Stimulated activated CD8-positive, alpha-beta memory T cell treated with anti-CD3 and anti-CD28 coated beads, Interleukin-4, amount 100 ng/mL, for 48 hours (primary cell): ENCODE results near the gene TAF11L2.
"Not testable (repeated sequence)": the region's sequence is repeated elsewhere in the genome, so short reads cannot be mapped to it uniquely, and the experiment has no call there.

Experiments used
- DNase-seq: peaks from one replicate; pipeline ENCODE4 v3.0.0-alpha.2; 2020

The TAF11L2 gene

GRCh38 chr5:17497931-17498330 is at the start of gene TAF11L2:
Gene TAF11L2, plus strand, starts transcription at chr5:17498231.
- not testable (repeated sequence) for DNase-seq

- DNase-seq, result no peak
These were observed 49.2 kb upstream of the TAF11L2 start for GRCh38 chr5:17448877-17449276.

- no peak for DNase-seq
These were observed 45.1 kb upstream of the TAF11L2 start for GRCh38 chr5:17452936-17453335.

- DNase-seq, result no peak
These were observed 42.1 kb upstream of the TAF11L2 start for GRCh38 chr5:17455942-17456341.

- no peak for DNase-seq
These were observed 36.2 kb upstream of the TAF11L2 start for GRCh38 chr5:17461793-17462192.

- no peak for DNase-seq
These were observed 34.4 kb upstream of the TAF11L2 start for GRCh38 chr5:17463653-17464052.

GRCh38 chr5:17470064-17470463 is 28.0 kb upstream of the TAF11L2 start:
- no peak for DNase-seq

- not testable (repeated sequence) for DNase-seq
These were observed 23.0 kb upstream of the TAF11L2 start for GRCh38 chr5:17475064-17475463.

GRCh38 chr5:17477043-17477442 is 21.0 kb upstream of the TAF11L2 start:
- no peak for DNase-seq

GRCh38 chr5:17477573-17478265 is 20.3 kb upstream of the TAF11L2 start:
- DNase-seq, result no peak

GRCh38 chr5:17481378-17481777 is 16.7 kb upstream of the TAF11L2 start:
- no peak for DNase-seq

GRCh38 chr5:17482790-17483189 is 15.2 kb upstream of the TAF11L2 start:
- no peak for DNase-seq

- not testable (repeated sequence) for DNase-seq
These were observed 11.4 kb upstream of the TAF11L2 start for GRCh38 chr5:17486464-17487173.

GRCh38 chr5:17487174-17487512 is 10.9 kb upstream of the TAF11L2 start:
- DNase-seq, result no peak

- DNase-seq, result not testable (repeated sequence)
These were observed 6.8 kb upstream of the TAF11L2 start for GRCh38 chr5:17491257-17491656.

GRCh38 chr5:17492770-17493169 is 5.3 kb upstream of the TAF11L2 start:
- DNase-seq, result no peak

- no peak for DNase-seq
These were observed 585 bp upstream of the TAF11L2 start for GRCh38 chr5:17497446-17497845.

- DNase-seq, result no peak
These were observed 13.8 kb downstream of the TAF11L2 start for GRCh38 chr5:17511775-17512325.

- DNase-seq, result peak; percentile 24
These were observed 19.5 kb downstream of the TAF11L2 start for GRCh38 chr5:17517526-17517925.

- not testable (repeated sequence) for DNase-seq
These were observed 20.0 kb downstream of the TAF11L2 start, which contains the start of gene TAF11L3 for GRCh38 chr5:17518067-17518466. Gene TAF11L3, plus strand, starts transcription at chr5:17518367.

- not testable (repeated sequence) for DNase-seq
These were observed 21.5 kb downstream of the TAF11L2 start for GRCh38 chr5:17519508-17519907.

GRCh38 chr5:17521501-17521900 is 23.5 kb downstream of the TAF11L2 start, which contains the start of gene TAF11L4:
Gene TAF11L4, plus strand, starts transcription at chr5:17521801.
- not testable (repeated sequence) for DNase-seq

- not testable (repeated sequence) for DNase-seq
These were observed 26.9 kb downstream of the TAF11L2 start, which contains the start of gene TAF11L5 for GRCh38 chr5:17524935-17525334. Gene TAF11L5, plus strand, starts transcription at chr5:17525235.

- DNase-seq, result peak; percentile 25
These were observed 28.5 kb downstream of the TAF11L2 start for GRCh38 chr5:17526504-17526903.
